ENCODE measurements around the gene LRRC15.

DNA sequence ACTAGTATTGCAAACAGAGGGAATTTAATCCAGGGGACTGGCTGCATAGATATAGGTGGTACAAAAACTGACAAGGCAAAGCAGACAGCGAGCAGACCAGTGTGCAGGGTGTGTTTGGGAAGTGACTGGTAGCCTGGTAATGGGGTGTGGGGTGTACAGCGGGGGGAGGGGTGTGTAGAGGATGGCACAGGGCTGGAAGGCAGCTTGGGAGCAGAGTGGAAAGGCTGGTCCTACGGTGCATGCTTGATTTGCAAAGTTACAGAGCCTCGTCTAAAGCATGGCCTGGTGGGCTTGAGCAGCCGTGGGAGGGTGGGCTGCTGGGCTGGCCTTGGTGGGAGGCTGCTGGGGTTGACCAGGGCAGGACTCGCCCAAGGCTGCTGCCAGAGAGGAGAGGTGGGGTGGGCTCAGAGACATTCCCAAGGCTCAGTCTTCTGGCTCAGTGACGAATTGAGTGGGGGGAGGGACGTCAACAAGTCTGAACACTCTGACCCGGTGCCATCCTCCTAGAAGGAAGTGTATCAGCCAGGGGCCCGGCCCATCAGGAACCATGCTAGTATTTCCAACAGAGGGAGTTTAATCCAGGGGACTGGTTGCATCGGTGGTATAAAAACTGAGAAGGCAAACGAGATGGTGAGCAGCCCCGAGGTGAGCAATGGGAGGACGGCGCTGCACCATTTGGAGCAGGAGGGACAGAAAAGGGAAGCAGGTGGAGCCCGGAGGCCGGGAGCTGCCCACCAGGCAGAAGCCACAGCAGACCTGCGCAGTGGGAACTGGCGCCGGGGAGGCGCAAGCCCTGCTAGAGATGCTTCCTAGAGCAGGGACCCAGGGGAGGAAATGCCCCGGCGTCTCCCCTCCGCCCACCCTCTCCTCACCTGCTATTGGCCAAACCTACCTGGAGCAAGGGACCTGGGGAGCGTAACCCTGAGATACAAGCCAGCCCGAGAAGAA is 47.6 kb downstream of the LRRC15 start:
- TF ChIP-seq, protein P1, sequence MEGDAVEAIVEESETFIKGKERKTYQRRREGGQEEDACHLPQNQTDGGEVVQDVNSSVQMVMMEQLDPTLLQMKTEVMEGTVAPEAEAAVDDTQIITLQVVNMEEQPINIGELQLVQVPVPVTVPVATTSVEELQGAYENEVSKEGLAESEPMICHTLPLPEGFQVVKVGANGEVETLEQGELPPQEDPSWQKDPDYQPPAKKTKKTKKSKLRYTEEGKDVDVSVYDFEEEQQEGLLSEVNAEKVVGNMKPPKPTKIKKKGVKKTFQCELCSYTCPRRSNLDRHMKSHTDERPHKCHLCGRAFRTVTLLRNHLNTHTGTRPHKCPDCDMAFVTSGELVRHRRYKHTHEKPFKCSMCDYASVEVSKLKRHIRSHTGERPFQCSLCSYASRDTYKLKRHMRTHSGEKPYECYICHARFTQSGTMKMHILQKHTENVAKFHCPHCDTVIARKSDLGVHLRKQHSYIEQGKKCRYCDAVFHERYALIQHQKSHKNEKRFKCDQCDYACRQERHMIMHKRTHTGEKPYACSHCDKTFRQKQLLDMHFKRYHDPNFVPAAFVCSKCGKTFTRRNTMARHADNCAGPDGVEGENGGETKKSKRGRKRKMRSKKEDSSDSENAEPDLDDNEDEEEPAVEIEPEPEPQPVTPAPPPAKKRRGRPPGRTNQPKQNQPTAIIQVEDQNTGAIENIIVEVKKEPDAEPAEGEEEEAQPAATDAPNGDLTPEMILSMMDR (IDR thresholded peaks at IDR 0.05), result no peak
- no peak for TF ChIP-seq POLR2A (IDR thresholded peaks at IDR 0.05)

Data from suprapubic skin (tissue), 3 donors.